ELR (cell line): Measurements from ENCODE around the gene ARHGEF40.
A peak's percentile ranks its signal among the peaks of the same experiment; 100 is the strongest.

Experiments used
- DNase-seq: peaks from one replicate; pipeline ENCODE4 v3.0.0-alpha.2; 2015; ENCODE audit warnings: low read depth

Gene ARHGEF40

DNA sequence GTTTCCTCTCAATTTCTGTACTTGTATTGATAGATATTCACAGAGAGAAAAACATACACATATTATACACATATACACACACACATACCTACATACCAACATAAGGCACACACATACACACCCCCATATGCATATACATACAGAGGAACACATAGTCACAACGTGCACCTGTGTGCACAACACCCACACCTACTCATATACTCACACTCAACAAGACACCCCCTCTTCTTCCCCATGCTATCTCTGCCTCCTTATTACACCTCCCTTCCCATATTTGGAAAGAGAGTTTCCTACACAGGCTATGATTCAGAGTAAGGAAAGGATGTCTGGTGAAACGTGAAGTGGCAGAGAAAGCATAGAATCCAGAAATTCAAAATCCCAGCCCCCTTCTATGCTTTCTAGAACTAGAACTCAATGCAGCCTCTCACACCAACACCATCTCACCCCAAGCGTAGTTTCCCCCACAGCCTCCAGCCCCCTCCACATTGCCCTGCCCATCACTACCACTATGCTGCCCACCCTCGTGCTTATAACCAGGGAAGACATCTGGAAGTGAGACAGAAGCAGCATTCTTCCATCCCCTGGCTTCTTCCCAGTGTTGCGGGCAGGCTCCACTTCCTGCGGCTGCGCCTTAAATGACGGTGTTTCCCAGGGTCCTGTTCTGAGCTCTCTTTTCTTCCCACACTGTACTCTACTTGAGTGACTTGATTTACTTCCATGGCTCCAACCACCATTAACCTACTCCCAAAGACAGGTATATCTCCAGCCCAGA, 10.1 kb upstream of the ARHGEF40 start:
- DNase-seq = peak; percentile 11

GRCh38 chr14:21060614-21061346, 9.3 kb upstream of the ARHGEF40 start:
- no peak for DNase-seq

DNA sequence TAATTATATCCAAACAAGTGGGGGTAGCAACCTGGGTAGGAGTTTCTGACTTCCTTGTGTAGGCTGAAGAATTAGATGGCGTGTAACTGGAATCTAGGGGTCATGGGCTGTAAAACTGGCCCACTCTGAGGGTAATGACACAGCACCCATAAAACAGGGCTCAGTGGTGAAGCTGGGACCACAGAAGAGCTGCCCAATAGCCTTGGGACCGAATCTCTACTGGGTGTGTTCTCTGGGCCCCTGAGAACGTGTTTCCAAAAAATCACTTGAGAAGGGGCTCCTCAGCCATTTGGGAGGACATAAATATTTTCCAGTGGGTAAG, 8.8 kb upstream of the ARHGEF40 start:
- no peak for DNase-seq

DNA sequence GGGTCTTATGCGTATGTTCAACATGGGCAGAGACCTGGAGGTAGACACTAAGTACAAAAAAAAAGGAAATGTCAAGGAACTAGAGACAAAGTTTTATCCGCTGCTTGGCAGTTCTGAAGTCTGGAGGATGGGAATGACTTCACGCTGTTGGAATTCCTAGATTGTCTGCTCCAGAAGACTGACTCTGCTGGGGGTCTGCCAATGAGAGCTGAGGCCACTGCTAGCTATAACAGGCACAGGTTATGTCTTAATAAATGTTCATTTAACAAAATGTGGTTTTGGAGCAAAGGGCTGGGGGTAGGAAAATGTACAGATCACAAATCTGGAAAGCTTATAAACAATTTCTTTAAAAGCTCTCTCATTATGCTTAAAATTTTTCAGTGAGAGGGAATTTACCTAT, 6.6 kb upstream of the ARHGEF40 start:
- peak; percentile 75 for DNase-seq

GRCh38 chr14:21066882-21067502, 3.1 kb upstream of the ARHGEF40 start:
- peak; percentile 31 for DNase-seq

DNA sequence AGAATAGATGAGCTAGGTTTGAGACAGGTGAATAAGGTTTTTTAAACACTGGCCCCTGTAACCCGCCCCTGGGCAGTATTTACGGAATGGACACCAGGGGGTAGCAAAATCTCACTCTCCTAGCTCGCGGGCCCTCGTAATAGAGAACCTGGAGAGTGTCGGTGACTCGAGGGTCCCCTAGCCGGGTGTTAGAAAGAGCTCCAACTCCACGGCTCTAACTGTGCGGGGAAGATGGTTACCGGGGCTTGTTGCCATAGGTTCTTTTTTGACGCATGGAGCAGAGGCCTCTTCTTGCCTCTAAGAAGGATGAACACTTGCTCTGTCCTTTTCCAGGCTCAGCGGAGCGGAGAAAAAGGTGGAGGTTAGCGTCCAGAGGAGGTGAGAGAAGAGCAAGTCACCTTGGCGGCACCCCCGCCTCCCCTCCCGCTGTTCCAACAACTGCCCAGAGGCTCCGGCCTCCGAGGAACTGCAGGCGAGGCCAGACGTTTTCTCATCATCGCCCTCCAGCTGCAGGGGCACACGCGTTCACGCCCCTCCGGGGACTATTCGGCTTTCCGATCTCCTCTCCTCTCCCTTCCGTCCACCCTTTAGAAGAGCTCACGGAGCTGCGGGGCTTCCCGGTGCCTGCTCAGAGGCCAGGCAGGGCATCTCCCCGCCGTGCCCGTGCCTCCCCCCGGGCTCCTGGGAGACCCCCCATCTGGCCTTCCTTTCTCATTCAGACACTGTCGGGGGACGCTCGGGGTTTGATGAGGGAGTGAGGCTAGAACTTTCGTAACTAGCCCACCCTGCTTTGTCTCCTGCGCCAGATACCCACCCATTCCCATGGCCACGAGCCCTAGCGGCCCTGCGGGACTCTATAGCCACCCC, 1.4 kb upstream of the ARHGEF40 start:
- DNase-seq = peak; percentile 74

DNA sequence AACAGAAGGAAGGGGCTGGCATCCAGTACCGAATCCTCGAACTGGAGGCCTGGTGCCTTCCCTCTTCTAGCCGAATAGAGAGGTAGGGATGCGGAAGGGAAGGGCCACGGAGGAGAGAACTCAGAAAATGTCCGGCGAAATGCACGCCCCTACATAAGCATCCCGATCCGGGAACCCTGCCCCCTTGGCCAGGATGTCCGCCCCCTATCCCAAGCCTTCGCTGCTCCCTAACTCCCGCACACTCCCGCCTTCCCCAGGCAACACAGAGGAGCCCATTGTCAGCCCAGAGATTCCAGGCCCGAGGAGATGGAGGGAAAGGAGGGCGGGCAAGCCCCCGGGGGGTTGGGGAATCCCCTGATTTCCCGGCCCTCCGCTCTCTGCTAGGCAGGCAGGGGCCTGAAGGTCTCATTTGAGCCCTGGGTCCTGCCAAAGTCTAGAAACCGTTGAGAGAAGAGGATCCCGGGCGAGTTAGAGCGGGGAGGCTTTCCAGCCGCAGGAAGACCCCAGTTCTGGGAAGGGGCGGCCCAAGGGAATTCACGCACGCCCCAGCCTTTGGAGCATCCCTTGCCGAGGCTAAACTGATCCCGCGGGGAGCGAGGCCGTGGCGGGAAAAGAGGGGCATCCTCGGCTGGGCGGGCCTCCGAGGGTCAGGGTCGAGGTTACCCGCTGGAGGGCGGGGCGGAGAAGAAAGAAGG, 569 bp upstream of the ARHGEF40 start:
- peak; percentile 51 for DNase-seq

GRCh38 chr14:21070610-21071224, 613 bp downstream of the ARHGEF40 start:
- peak; percentile 50 for DNase-seq

DNA sequence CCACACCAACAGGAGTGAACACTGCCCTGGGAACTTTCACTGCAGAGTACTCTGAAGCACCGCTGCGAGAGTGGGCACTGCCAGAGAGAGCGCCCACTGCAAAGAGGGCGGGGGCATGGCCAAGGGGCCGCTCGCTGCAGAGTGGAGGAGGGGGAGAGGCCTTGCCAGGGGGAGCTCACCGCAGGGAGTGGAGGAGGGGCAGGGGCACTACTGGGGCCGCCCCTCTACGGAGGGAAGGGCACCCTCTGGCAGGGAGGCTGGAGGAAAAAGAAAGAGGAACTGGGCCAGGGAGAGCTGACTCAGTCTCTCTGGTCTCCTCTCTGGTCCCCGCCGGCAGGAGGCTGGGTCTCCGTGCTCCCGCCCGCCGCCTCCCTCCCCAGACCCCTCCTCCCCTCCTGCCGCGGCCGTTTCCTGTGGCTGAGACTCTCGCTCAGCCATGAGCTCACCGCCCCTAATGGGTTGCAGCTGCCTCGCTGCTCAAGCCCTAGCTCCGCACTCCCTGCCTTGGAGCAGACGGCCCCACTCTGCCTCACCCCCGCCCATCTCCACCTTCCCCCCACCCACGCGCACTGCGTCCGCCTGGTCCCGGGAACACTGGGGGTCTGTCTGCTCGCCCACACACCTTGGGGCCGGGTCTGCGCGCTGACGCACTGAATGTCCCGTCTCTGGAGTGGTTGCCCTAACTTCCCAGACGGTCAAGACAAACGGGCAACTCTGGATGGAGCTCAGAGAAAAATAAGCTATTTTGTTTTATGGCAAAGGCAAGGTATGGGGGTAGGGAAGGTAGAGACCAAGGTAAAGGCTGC, 1.3 kb downstream of the ARHGEF40 start:
- DNase-seq = peak; percentile 87

- DNase-seq = peak; percentile 74
Observed at GRCh38 chr14:21072031-21072473, 1.9 kb downstream of the ARHGEF40 start.

- DNase-seq = no peak
Observed at GRCh38 chr14:21072781-21073339, 2.8 kb downstream of the ARHGEF40 start.

GRCh38 chr14:21073921-21074320, 3.8 kb downstream of the ARHGEF40 start:
- no peak for DNase-seq

GRCh38 chr14:21074398-21075272, 4.5 kb downstream of the ARHGEF40 start:
- DNase-seq = no peak

GRCh38 chr14:21075719-21076437, 5.8 kb downstream of the ARHGEF40 start:
- DNase-seq = no peak

- DNase-seq = no peak
Observed at GRCh38 chr14:21077672-21078071, 7.6 kb downstream of the ARHGEF40 start.

DNA sequence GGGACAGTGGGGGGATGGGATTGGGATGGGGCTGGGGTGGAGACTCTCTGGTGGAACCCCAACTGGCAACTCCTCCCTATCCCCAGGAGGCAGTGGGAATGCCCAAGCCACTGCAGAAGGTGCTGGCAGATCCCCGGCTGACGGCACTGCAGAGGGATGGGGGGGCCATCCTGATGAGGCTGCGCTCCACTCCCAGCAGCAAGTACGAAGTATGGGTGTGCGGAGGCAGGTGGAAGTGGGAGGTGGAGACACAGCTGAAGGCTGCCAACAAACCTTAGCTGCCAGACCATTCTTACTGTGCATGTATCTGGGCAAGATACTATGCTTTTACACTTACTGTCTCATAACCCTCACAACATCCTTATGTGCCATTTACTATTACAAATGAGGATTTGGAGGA, 8.2 kb downstream of the ARHGEF40 start:
- no peak for DNase-seq

- DNase-seq = no peak
Observed at GRCh38 chr14:21078726-21079125, 8.6 kb downstream of the ARHGEF40 start.

- no peak for DNase-seq
Observed at GRCh38 chr14:21081521-21082142, 11.5 kb downstream of the ARHGEF40 start.
